Stimulated activated CD4-positive, alpha-beta T cell treated with anti-CD3 and anti-CD28 coated beads, Interleukin-4, amount 100 ng/mL, for 1 hour (primary cell): Measurements from ENCODE around the gene CHTF18.

Experiments
- DNase-seq: peaks from one replicate; pipeline ENCODE4 v3.0.0-alpha.2; 2020

Gene CHTF18

DNA sequence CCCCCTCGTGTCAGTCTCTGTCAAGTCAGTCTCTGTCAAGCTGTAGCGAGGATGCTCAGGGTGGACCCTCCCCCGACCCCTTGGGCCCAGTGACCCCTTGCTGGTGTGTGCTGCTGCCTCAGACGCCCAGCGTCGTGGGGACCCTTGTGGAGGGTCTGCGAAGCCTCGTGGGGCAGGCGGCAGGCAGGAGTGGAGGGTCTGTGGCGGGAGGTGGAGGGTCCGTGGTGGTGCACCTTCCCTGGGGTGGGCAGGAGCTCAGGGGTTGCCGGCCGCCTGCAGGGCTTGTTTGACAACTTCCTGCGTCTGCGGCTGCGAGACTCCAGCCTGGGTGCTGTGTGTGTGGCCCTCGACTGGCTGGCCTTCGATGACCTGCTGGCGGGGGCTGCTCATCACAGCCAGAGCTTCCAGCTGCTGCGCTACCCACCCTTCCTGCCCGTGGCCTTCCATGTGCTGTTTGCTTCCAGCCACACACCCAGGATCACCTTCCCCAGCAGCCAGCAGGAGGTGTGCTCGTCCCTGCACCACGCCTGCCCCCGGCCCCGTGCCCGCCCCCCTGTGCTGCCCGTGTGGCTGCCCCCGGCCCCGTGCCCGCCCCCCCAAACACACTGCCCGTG lies 6.5 kb downstream of the CHTF18 start:
- no peak for DNase-seq

GRCh38 chr16:795580-796229 lies 7.3 kb downstream of the CHTF18 start:
- DNase-seq, result no peak

GRCh38 chr16:796296-797119 lies 8.1 kb downstream of the CHTF18 start:
- no peak for DNase-seq

- DNase-seq, result no peak
These were observed 8.7 kb downstream of the CHTF18 start for GRCh38 chr16:797120-797420.

DNA sequence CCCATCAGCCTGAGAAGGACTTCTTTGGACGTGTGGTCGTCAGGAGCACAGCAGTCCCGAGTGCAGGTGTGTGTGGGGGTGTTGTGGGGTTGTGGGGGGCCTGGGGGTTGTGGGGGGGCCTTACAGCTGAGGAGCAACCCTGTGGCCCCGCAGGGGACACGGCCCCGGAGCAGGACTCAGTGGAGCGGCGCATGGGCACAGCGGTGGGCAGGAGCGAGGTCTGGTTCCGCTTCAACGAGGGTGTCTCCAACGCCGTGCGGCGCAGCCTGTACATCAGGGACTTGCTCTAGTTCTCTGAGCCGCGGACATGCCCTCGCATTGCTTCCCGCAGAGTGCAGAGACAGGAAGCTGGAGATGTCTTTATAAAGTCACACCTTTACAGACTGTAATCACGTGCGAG lies 9.3 kb downstream of the CHTF18 start:
- DNase-seq, result no peak

- no peak for DNase-seq
These were observed 10.2 kb downstream of the CHTF18 start for GRCh38 chr16:798666-799065.

- no peak for DNase-seq
These were observed 10.9 kb downstream of the CHTF18 start for GRCh38 chr16:799111-799947.

GRCh38 chr16:799948-800833 lies 11.8 kb downstream of the CHTF18 start, which contains the start of gene GNG13:
GNG13 (minus strand) TSS chr16:800734; CDS start chr16:799077, 1,657 bp downstream.
- no peak for DNase-seq

DNA sequence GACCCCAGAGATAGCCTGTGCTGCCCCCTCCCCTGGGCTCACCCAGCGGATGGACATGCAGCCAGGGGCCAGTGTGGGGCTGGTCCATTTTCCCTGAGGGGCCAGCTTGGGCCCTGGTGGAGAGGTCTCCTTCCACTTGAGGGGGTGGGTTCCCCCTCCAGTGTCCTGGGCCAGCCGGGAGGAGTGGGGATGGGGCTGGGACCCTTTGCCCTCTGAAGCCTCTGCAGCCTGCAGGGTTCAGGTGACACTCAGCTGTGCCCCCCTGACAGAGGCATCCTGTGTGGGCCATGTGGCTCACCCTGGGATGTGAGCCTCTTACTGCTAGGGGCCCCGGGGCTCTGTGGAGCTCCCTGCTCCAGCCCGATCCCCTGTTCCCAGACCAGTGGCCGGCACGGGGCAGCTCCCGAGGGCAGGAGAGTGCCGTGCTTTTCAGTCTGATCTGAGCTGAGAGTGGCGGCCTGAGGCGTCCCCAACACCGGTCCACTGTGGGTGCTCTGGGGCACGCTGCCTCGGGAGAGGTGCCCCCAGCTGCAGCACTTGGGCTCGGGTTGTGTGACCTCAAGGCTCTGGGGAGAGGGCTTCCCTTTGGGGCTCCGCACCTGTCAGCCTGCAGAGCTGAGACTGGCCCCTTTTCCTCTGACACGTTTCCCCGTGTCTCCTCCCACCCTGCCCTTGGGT lies 12.6 kb downstream of the CHTF18 start:
- DNase-seq, result no peak

DNA sequence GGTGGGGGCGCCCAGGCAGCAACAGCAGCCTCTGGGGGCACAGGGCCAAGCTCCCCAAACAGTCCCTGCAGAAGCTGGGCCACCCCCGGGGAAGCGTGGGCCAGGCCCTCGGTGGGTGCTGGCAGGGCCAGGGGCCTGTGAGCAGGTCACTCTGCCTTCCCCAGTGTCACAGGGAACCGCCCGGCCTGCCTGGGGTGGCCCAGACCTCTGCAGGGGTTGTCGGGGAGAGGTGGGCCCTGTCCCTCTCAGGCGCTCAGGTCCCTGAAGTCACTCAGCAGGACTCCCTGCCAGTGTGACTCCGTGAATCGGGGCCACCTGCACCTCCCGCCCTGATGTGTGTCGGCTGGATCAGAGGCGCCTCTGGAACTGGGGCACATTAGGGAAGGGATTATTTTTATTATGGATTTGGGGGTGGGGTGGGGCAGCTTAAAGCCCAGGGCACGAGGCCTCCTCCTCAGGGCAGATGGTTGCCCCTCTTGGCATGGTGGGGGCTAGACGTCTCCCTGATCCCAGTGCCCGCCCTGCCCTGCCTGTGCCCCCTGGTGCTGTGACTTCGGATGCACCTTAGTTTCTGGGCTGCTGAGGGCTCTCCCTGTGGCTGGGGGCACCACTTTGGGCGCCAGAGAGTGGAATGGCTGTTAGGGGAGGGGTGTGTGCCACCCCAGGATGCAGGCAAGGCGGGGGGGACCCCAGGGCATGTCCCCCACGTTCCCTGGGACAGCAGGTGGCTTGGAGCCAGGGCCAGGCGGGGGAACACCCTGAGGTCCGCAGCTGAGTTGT lies 13.4 kb downstream of the CHTF18 start:
- no peak for DNase-seq

DNA sequence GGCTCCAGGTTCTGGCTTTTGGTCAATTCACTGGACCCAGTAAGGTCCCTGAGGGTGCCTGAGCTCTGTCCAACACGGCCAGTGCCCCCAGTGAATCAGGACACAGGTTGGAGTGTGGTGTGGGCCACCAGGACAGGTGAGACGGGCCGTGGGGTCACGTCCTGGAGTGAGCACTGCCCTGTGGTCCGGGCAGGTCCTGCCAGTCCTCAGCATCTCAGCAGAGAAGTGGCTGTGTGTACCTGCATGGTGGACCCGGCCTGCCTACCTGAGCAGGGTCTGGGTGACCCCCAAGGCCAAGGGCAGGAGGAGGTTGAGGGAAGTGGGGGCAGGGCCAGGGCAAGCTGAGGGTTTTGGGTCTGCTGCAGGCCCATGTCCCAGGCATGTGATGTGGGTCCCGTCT lies 14.0 kb downstream of the CHTF18 start:
- DNase-seq, result no peak

- DNase-seq, result no peak
These were observed 14.7 kb downstream of the CHTF18 start for GRCh38 chr16:802914-803753.

DNA sequence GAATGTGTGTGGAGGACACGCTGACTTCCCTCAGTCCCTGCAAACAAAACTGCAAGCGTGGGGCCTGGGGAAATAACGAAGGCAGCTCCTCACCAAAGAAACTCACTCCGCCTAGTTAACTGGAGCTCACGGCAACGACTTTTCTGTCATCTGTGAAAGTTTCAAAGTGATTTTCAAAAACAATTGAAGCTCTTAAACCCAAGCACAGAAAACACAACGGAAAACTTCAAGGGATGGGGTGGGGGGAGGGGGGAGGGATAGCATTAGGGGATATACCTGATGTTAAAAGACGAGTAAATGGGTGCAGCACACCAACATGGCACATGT lies 15.3 kb downstream of the CHTF18 start:
- no peak for DNase-seq

DNA sequence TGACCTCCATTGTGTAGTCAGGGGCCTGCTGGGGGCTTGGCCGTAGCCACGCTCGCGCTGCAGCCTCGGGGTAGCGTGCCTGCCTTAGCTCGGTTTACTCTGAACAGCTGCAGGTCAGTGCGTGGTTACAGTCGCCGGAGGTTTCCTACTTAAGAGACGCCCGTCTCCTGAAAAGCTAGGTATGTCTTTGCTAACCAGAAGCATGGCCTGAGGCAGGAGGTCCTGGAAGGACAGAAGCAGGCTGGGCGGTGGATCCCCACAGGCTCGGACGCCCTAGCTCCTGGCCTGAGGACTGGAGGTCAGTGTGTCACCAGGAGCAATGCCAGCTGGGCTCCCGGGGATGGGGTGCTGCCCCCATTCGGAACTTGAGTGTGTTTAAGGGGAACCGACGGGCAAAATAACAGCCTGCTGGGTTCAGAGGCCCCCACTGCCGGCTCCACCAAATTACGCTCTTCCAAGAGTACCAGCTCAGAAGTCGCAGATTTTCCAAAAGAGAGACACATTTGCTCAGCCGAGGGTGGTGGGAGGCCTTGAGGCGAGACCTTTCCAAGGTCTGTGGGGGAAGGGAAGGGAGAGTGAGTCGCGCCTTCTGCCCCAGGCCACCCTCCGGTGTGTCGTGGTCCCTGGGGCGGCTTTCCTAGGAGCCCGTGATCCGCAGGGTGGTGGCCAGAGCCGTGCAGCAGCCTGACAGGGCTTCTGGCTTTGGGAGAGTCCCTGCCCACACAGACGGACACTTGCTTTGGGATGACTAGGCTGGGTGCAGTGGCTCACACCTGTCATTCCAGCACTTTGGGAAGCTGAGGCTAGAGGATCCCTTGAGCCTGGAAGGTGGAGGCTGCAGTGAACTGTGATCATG lies 16.0 kb downstream of the CHTF18 start:
- no peak for DNase-seq

DNA sequence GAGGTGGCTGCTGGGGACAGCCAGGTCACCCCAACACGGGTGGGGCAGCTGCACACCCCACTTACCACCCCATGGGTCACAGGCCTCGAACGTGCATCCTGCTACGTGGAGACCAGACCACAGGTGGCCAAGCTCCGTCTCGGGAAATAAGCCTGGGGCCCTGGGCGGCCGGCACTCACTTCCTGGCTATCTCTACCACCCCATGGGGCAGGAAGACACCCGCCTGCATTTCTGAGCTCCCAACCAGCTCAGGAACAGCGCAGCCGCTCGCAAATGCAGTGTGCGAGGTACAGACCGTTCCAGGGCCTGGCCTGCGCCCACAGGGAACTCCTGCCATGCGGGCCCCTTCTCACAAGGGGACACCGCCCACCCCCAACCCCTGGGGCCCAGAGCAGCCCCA lies 17.1 kb downstream of the CHTF18 start:
- no peak for DNase-seq

DNA sequence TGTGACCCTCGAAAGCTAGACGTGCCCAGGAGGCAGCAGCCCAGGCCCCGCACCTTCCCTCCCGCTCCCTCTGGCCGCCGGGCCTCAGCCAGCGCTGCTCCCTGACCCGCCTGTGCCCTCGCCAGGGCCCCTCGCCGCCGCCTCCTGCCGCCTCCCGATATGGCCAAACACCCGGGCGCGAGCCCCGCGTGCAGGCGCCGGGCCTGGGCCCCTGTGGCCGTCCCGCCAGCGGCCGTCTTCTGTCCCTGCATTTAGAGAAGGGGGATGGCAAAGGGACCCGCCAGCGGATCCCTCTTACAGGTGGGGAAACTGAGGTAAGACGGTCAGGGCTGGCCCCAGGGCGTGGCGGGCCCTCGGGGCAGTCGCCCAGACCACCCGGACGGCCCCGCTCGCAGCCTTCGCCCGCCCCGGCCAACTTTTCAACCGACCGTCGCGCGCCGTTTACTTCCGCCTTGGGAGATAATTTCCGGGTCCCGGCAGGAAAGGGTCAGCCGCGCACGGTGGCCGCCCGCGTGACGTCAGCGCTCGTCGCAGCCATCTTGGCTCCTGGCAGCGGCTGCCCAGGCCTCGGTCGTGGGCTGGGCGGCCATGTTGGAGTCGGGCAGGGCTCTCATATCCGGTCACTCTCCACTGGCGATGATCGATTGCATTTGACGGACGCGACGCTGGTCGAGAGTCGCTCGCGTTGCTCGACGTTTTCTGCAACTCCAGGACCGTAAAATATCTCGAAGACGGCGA lies 19.1 kb downstream of the CHTF18 start:
- DNase-seq, result peak; percentile 84

DNA sequence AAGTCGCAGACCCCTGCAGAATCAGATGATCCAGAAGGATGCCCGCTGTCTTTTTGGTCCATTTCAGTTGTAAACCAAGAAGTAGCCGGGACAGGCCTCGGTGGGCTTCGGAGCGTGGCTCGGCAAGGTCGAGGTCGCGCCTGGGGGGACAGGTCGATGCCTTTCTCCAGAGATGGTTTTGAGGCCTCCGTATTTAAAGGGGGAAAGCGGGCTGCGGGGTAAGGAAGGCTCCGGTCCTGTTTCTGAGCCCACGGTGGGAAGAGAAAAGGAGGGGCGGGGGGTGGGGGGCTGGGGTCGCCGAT lies 19.6 kb downstream of the CHTF18 start:
- DNase-seq, result no peak

DNA sequence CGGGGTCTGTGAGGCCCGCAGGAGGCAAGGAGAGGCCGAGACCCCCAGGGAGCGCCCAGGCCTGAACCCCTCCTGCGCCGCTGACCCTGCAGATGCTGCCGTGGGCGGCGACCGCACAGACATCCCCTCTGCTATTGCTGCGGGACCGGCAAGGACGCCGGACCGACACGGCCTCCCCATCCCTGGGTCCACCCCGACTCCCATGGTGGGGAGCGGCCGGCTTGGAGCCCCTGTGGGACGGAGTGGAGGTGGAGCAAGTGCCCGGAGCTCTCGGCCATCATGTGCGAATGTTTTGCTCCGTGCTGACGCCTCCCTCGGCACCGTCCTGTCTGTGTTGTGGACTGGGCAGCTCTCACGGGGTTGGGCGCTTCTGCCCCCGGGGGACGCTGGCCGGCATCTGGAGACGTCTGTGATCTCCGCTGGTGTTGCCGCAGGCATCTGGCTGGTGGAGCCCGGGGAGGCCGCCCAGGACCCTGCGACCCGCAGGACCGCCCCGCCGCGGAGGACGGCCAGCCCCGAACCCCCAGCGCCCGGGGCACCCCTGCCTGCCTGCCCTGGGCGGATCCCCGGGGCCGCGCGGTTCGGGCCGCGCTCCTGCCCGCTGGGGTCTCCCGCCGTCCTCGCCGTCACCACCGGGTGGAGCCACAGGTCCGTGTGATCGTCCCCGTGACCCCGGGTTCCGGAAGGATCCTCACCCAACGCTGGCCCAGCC lies 24.9 kb downstream of the CHTF18 start:
- peak; percentile 62 for DNase-seq
